Umbilical cord (tissue), 2 donors: ENCODE data around the gene SNRPA1. TPM values are rescaled to one million over a fixed set of nuclear protein-coding genes. Genes with fewer than 3 reads are reported as not detected.

Source experiments
- DNase-seq: peaks from one replicate; pipeline ENCODE4 v3.0.0-alpha.2; 2015; ENCODE audit warnings: low spot score
- total RNA-seq: library from RNA; depleted of rRNA; stranded (reverse); fragments of >200 nt; gene quantifications from one replicate; pipeline ENCODE4 v1.2.3, GENCODE V29; 2014; ENCODE audit warnings: low replicate concordance; ENCODE audit not compliant: insufficient read depth

The SNRPA1 gene
- total RNA-seq, 1 donor from 2014 or later, result 11.1 TPM

- peak; percentile 48 for DNase-seq
These were observed 50.8 kb downstream of the SNRPA1 start for GRCh38 chr15:101244036-101244781.

- DNase-seq, result no peak
These were observed 51.6 kb downstream of the SNRPA1 start for GRCh38 chr15:101243420-101243819.

- no peak for DNase-seq
These were observed 52.1 kb downstream of the SNRPA1 start for GRCh38 chr15:101242999-101243336.

GRCh38 chr15:101242160-101242998 lies 52.7 kb downstream of the SNRPA1 start:
- DNase-seq, result no peak

GRCh38 chr15:101240358-101240757 lies 54.7 kb downstream of the SNRPA1 start:
- DNase-seq, result peak; percentile 74

- DNase-seq, result no peak
These were observed 55.3 kb downstream of the SNRPA1 start for GRCh38 chr15:101239724-101240136.

- DNase-seq, result no peak
These were observed 57.8 kb downstream of the SNRPA1 start for GRCh38 chr15:101237251-101237650.

- no peak for DNase-seq
These were observed 61.3 kb downstream of the SNRPA1 start for GRCh38 chr15:101233651-101234280.

- DNase-seq, result no peak
These were observed 62.4 kb downstream of the SNRPA1 start for GRCh38 chr15:101232677-101233076.

Other genes starting within 250 kb of the SNRPA1 start
- 50.6 TPM for gene CHSY1, start 43.2 kb downstream of the SNRPA1 start, total RNA-seq
- 89.8 TPM for gene SELENOS, start 17.8 kb downstream of the SNRPA1 start, total RNA-seq
- 22.6 TPM for gene PCSK6, start 194.5 kb upstream of the SNRPA1 start, total RNA-seq